NCI-H526 treated with DMSO at 0.1 percent for 48 hours (cell line): ENCODE measurements around the gene ARSG.
"Not testable (repeated sequence)": the region's sequence is repeated elsewhere in the genome, so short reads cannot be mapped to it uniquely, and the experiment has no call there.

ENCODE experiments used
- DNase-seq: peaks from one replicate; lab custom pipeline; 2025; lab: John Stamatoyannopoulos, UW

Gene ARSG

GRCh38 chr17:68329331-68329730, 38.0 kb downstream of the ARSG start:
- no peak for DNase-seq

- not testable (repeated sequence) for DNase-seq
Observed at GRCh38 chr17:68331932-68332331, 40.6 kb downstream of the ARSG start.

- no peak for DNase-seq
Observed at GRCh38 chr17:68334393-68334792, 43.1 kb downstream of the ARSG start.

GRCh38 chr17:68341482-68341881, 50.2 kb downstream of the ARSG start:
- DNase-seq, result no peak

GRCh38 chr17:68343976-68344375, 52.7 kb downstream of the ARSG start:
- DNase-seq, result no peak

- no peak for DNase-seq
Observed at GRCh38 chr17:68344701-68345136, 53.4 kb downstream of the ARSG start.

- no peak for DNase-seq
Observed at GRCh38 chr17:68346448-68346847, 55.2 kb downstream of the ARSG start.

GRCh38 chr17:68347380-68347779, 56.1 kb downstream of the ARSG start:
- no peak for DNase-seq

- DNase-seq, result no peak
Observed at GRCh38 chr17:68349157-68349556, 57.9 kb downstream of the ARSG start.

- DNase-seq, result no peak
Observed at GRCh38 chr17:68351395-68351794, 60.1 kb downstream of the ARSG start.

- DNase-seq, result no peak
Observed at GRCh38 chr17:68352041-68352440, 60.7 kb downstream of the ARSG start.

GRCh38 chr17:68352671-68353070, 61.4 kb downstream of the ARSG start:
- DNase-seq, result not testable (repeated sequence)

- DNase-seq, result no peak
Observed at GRCh38 chr17:68353111-68353521, 61.8 kb downstream of the ARSG start.

- not testable (repeated sequence) for DNase-seq
Observed at GRCh38 chr17:68354311-68354710, 63.0 kb downstream of the ARSG start.

- not testable (repeated sequence) for DNase-seq
Observed at GRCh38 chr17:68355108-68355507, 63.8 kb downstream of the ARSG start.

- no peak for DNase-seq
Observed at GRCh38 chr17:68356520-68356919, 65.2 kb downstream of the ARSG start.

GRCh38 chr17:68356949-68357455, 65.7 kb downstream of the ARSG start:
- no peak for DNase-seq

- DNase-seq, result no peak
Observed at GRCh38 chr17:68357886-68358285, 66.6 kb downstream of the ARSG start.

GRCh38 chr17:68359791-68360535, 68.7 kb downstream of the ARSG start:
- DNase-seq, result no peak

- no peak for DNase-seq
Observed at GRCh38 chr17:68365469-68365868, 74.2 kb downstream of the ARSG start.

GRCh38 chr17:68368387-68368786, 77.1 kb downstream of the ARSG start:
- DNase-seq, result no peak

GRCh38 chr17:68375566-68375965, 84.3 kb downstream of the ARSG start:
- no peak for DNase-seq

- not testable (repeated sequence) for DNase-seq
Observed at GRCh38 chr17:68376178-68376577, 84.9 kb downstream of the ARSG start.

- DNase-seq, result no peak
Observed at GRCh38 chr17:68377771-68378267, 86.5 kb downstream of the ARSG start.
